PC-3 (cell line): ENCODE measurements around the gene ZNF680.

Experiments used
- EZH2 ChIP-seq: fragments of 300-600 bp; sonication (generic); IDR thresholded peaks from one replicate; pipeline ENCODE4 v1.6.1; 2017; ENCODE audit warnings: antibody characterized with exemption, mild to moderate bottlenecking, low read length; ENCODE audit not compliant: unreplicated experiment
- TF ChIP-seq, protein P1 (sequence below): fragments of 300-600 bp; sonication (generic); conservative IDR thresholded peaks from 2 replicates; pipeline ENCODE4 v1.5.1; 2017; ENCODE audit warnings: antibody characterized with exemption, low read depth, mild to moderate bottlenecking, low read length

DNA sequence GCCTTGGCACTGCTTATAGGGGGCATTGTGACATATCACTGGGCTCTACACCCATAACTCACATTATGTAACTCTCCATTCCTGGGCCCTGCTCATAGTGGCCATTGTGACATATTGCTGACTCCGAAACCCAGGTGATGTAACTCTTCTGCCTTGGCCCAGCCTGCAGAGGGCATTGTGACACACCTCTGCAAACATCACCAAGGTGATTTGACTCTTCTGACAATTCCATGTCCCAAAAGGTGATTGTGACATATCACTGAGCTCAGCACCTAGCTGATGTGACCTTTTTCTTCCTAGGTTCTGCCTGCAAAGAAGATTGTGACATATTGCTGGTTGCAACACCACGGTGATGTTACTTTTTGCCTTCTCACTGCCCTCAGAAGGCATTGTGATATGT is 36.5 kb upstream of the ZNF680 start:
- TF ChIP-seq, protein P1, sequence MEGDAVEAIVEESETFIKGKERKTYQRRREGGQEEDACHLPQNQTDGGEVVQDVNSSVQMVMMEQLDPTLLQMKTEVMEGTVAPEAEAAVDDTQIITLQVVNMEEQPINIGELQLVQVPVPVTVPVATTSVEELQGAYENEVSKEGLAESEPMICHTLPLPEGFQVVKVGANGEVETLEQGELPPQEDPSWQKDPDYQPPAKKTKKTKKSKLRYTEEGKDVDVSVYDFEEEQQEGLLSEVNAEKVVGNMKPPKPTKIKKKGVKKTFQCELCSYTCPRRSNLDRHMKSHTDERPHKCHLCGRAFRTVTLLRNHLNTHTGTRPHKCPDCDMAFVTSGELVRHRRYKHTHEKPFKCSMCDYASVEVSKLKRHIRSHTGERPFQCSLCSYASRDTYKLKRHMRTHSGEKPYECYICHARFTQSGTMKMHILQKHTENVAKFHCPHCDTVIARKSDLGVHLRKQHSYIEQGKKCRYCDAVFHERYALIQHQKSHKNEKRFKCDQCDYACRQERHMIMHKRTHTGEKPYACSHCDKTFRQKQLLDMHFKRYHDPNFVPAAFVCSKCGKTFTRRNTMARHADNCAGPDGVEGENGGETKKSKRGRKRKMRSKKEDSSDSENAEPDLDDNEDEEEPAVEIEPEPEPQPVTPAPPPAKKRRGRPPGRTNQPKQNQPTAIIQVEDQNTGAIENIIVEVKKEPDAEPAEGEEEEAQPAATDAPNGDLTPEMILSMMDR: no peak
- no peak for TF ChIP-seq EZH2
